Measurements from ENCODE around the gene PDE11A. TPM values are rescaled to one million over a fixed set of nuclear protein-coding genes. Genes with fewer than 3 reads are reported as not detected.

The PDE11A gene
- total RNA-seq, 4 donors from 2014 or later = 1.7 TPM; not detected in 3

- no peak for TF ChIP-seq POLR2A (IDR thresholded peaks at IDR 0.05)
- H3K4me3 ChIP-seq = no peak overlapping the region
- H3K27ac ChIP-seq = no peak overlapping the region
- H3K9me3 ChIP-seq = no peaks in the 10 kb centered on the region
- DNase-seq (ENCODE audit: low spot score in 2 of 2) = no peak
- no peaks in the 10 kb centered on the region for H3K36me3 ChIP-seq
- H3K27me3 ChIP-seq = no peaks in the 10 kb centered on the region
- WGBS, 2 donors = 77 to 82% methylated on average over 3 of the region's 3 CpGs
- no peaks in the 10 kb centered on the region for H3K4me1 ChIP-seq
These were observed 184.9 kb downstream of the PDE11A start for GRCh38 chr2:177887722-177888121.

DNA sequence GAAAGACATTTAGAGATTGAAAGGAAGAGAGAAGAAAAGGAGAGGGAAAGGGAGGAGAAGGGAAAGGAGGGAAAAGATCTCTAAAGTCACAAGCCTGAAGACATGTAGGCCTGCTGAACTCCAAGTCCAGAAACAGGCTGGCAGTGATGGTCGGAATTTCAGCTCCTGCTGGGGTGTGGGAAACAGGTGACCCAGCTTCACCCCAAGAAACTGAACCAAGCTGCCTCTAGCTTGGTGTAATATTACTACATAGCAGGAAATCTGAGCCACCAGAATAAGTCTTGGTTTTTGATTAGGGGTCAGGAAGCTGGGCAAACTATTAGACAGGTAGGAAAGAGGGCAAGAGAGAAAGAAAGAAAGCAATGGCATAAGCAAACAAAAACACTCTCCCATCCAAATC, 185.8 kb downstream of the PDE11A start:
- no peak for DNase-seq (ENCODE audit: low spot score in 2 of 2)
- Histone ChIP-seq H3K4me1 (peaks cover 0 to 5% (median 0%) of the 10 kb centered on the region in 4 donors), H3K27me3 (no peaks in the 10 kb centered on the region), H3K27ac (no peak overlapping the region), H3K36me3 (no peaks in the 10 kb centered on the region), H3K4me3 (no peak overlapping the region), H3K9me3 (no peaks in the 10 kb centered on the region)
- no peak for TF ChIP-seq CTCF (IDR thresholded peaks at IDR 0.05)
- TF ChIP-seq POLR2A (IDR thresholded peaks at IDR 0.05) = no peak
- TF ChIP-seq EP300 (IDR thresholded peaks at IDR 0.05) = no peak
- 74 to 79% methylated on average over 1 of the region's 1 CpG for WGBS, 2 donors

DNA sequence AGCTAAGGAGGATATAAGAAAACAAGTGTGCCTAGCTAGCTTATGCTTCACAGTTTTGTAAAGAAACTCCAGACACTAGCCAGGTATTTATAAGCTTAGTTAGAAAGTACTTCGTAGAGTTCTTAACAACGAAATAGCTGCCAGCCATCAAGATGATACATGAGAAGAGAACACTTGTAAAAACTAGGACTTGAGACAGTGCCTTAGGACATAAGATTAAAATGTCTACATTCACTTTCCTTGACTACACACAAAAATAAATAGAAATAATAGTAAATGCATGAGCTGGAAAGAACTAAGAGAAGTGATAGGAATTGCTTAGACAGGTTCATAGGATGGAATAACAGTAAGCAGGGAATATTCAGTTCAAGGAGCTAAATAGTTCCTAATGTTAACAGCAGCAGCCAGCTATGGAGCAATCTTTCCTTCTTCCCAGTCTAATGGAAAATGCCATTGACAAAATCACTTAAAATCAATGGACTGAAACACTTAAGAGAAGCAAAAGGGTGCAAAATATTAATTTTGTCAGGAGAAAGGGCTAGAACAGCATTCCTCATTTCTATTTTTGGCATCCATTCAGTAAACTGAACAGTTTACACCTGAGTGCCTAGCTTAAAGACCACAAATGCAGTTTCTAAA, 186.6 kb downstream of the PDE11A start:
- WGBS, 2 donors = 76 to 89% methylated on average over 2 of the region's 2 CpGs
- Histone ChIP-seq H3K36me3 (no peaks in the 10 kb centered on the region), H3K9me3 (no peaks in the 10 kb centered on the region), H3K4me1 (peaks cover 0 to 11% (median 0%) of the 10 kb centered on the region in 4 donors), H3K27ac (no peak overlapping the region), H3K4me3 (no peak overlapping the region), H3K27me3 (no peaks in the 10 kb centered on the region)
- DNase-seq (ENCODE audit: low spot score in 2 of 2) = no peak
- TF ChIP-seq EP300 (IDR thresholded peaks at IDR 0.05) (no peak), POLR2A (IDR thresholded peaks at IDR 0.05) (no peak), CTCF (IDR thresholded peaks at IDR 0.05) (no peak)

- Histone ChIP-seq H3K36me3 (no peaks in the 10 kb centered on the region), H3K27me3 (no peaks in the 10 kb centered on the region), H3K4me1 (peaks cover 0 to 22% (median 0%) of the 10 kb centered on the region in 4 donors), H3K9me3 (peaks cover 0 to 3% (median 0%) of the 10 kb centered on the region in 4 donors), H3K27ac (peak overlapping the region in 1 of 4 donors; percentile 35), H3K4me3 (no peak overlapping the region)
- DNase-seq (ENCODE audit: low spot score in 2 of 2) = no peak
- TF ChIP-seq CTCF (IDR thresholded peaks at IDR 0.05) (no peak), POLR2A (IDR thresholded peaks at IDR 0.05) (no peak), EP300 (IDR thresholded peaks at IDR 0.05) (no peak)
- 87 to 91% methylated on average over 2 of the region's 2 CpGs for WGBS, 2 donors
These were observed 189.4 kb downstream of the PDE11A start for GRCh38 chr2:177883177-177883576.

DNA sequence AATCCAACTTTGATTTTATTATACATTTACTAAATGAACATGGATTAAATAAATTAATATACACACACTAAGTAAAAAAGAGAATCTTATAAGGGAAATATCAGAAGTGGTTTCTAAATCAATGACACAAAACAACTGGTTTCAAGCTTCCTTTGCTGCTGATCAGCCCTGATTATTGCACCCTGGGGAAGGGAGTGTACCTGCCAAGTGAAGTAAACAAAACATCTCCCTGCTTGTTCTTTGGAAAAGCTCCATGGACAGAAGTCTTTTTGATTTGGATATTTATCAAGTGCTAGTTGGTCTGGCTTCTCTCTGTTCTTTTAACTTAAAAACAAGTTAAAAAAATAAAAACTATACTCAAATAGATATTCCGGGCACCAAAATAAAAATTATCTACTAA, 190.1 kb downstream of the PDE11A start:
- peaks cover 0 to 22% (median 0%) of the 10 kb centered on the region in 4 donors for H3K4me1 ChIP-seq
- TF ChIP-seq CTCF (IDR thresholded peaks at IDR 0.05) = no peak
- TF ChIP-seq POLR2A (IDR thresholded peaks at IDR 0.05) = no peak
- peak in 1 of 2 donors; percentile 60 for TF ChIP-seq EP300 (IDR thresholded peaks at IDR 0.05)
- H3K9me3 ChIP-seq = peaks cover 0 to 3% (median 0%) of the 10 kb centered on the region in 4 donors
- H3K27ac ChIP-seq = peak overlapping the region in 1 of 4 donors; percentile 57
- peak; percentile 17 to 52 for DNase-seq (ENCODE audit: low spot score in 2 of 2)
- WGBS, 2 donors = 61 to 75% methylated on average over 1 of the region's 1 CpG
- H3K4me3 ChIP-seq = no peak overlapping the region
- H3K27me3 ChIP-seq = no peaks in the 10 kb centered on the region
- no peaks in the 10 kb centered on the region for H3K36me3 ChIP-seq

All from tibial nerve (tissue), 4 donors.